H54 (cell line): ENCODE data around the gene AHNAK2.

Experiments used
- DNase-seq: peaks from one replicate; pipeline ENCODE4 v3.0.0; 2011; ENCODE audit warnings: low spot score, mixed read lengths; ENCODE audit not compliant: insufficient read length
- FAIRE-seq: peaks from 3 replicates; lab custom pipeline; 2011; peaks lifted over from hg19 to GRCh38; lab: Jason Lieb, UNC
- POLR2A ChIP-seq: IDR thresholded peaks from 2 replicates; pipeline ENCODE4 v1.6.1; 2011; ENCODE audit warnings: low read depth, mild to moderate bottlenecking, low read length

Gene AHNAK2

GRCh38 chr14:104976198-104977007, 1.8 kb downstream of the AHNAK2 start:
- peak; percentile 62 for FAIRE-seq
- peak; percentile 82 for DNase-seq
- TF ChIP-seq POLR2A, result no peak

GRCh38 chr14:104975481-104976197, 2.5 kb downstream of the AHNAK2 start:
- FAIRE-seq (no peak), DNase-seq (no peak)
- TF ChIP-seq POLR2A, result no peak

GRCh38 chr14:104974665-104975390, 3.3 kb downstream of the AHNAK2 start:
- no peak for FAIRE-seq
- no peak for TF ChIP-seq POLR2A
- DNase-seq, result no peak

- no peak for FAIRE-seq
- DNase-seq, result no peak
These were observed 4.0 kb downstream of the AHNAK2 start for GRCh38 chr14:104974146-104974541.

GRCh38 chr14:104973385-104974145, 4.6 kb downstream of the AHNAK2 start:
- no peak for TF ChIP-seq POLR2A
- DNase-seq, result peak; percentile 86
- peak; percentile 11 for FAIRE-seq

More at GRCh38 chr14:104974146-104974541, 4.0 kb downstream of the AHNAK2 start:
- no peak for TF ChIP-seq POLR2A

GRCh38 chr14:104973135-104973384, 5.1 kb downstream of the AHNAK2 start:
- TF ChIP-seq POLR2A, result 0 out of 2 replicates have a peak, but pooled peaks have one; percentile 18
- DNase-seq, result no peak
- FAIRE-seq, result peak; percentile 79

GRCh38 chr14:104972301-104973134, 5.7 kb downstream of the AHNAK2 start:
- DNase-seq (peak; percentile 75), FAIRE-seq (peak; percentile 38)
- 0 out of 2 replicates have a peak, but pooled peaks have one; percentile 13 for TF ChIP-seq POLR2A

- TF ChIP-seq POLR2A, result no peak
- DNase-seq (no peak), FAIRE-seq (no peak)
These were observed 6.5 kb downstream of the AHNAK2 start for GRCh38 chr14:104971447-104972240.

GRCh38 chr14:104970231-104971068, 7.7 kb downstream of the AHNAK2 start:
- peak; percentile 91 for FAIRE-seq
- TF ChIP-seq POLR2A, result peak; percentile 54; the same call in 1 of the 2 replicates
- peak; percentile 86 for DNase-seq

GRCh38 chr14:104969741-104970230, 8.4 kb downstream of the AHNAK2 start:
- DNase-seq, result no peak
- no peak for FAIRE-seq
- no peak for TF ChIP-seq POLR2A
